ENCODE data around the gene KIFC3.
"Not testable (repeated sequence)": the region's sequence is repeated elsewhere in the genome, so short reads cannot be mapped to it uniquely, and the experiment has no call there.

Gene KIFC3

DNA sequence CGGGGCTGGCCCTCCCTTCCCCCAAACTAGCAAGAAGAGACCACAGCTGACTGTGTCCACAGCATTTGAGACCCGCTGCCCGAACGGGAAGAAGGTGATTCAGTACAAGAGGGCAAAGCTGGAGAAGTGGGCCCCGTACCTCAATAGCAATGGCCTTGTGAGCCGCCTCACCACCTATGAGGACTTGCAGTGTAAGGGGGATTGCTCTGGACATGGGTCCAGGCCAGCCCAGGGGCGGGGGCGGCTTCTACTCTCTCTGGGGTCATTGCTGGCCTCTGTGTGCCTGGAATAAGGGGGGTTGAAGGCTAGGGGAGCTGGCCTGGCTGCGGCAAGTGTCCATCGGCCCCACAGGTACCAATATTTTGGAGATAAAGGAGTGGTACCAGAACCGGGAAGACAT lies 79.6 kb downstream of the KIFC3 start:
- no peak for DNase-seq (ENCODE audit: low read depth in 2 of 2)

DNA sequence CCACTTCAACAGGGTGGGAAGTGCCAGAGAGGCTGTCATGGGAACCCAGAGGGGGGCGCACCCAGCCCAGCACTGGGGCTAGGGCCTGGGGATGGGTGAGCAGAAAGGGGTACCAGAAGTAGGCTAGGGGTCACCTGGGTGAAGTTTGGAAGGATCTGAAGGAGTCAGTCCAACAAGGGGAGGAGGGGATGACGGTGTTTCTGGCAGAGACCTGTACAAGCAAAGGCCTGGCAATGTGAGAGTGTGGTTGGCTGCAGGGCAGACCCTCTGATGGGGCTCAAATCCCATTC lies 80.1 kb downstream of the KIFC3 start:
- no peak for DNase-seq (ENCODE audit: low read depth in 2 of 2)

DNA sequence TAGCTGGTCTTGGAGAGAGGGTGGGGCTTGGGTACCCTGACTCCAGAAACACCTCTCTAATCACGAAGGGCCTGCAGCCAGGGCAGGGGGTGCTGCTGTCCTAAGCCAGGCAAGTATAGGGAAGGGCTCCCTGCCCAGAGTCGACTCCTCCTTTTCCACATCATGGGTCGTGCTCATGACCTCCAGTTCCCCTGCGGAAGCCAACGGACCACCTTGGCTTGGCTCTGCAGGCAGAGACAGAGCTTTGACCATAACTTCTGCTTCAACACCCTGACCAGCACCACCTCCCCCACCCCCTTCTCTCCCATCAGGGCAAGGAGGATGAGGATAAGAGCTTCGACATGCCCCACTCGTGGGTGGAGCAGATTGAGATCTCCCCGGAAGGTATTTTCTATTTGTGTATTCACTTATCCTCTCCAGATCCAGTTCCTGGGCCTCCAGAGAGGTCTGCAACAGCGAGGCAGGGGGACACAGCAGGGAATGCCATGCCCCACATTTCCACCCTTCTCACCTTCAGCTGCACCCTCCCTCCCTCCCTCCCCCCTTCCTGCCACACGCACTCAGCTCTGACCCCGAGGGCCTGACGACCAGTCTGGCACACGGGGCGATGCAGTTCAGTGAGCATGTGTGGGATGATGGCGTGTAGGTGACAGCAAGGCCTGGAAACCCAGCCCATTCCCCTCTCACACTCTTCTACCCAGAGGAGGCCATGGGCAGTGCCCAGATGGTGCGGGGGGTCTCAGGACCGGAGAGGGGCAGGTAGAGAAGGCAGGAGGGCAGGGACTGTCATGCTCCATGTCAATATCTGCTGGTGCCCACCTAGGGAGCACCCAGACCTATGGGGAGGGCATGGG lies 80.7 kb downstream of the KIFC3 start:
- no peak for DNase-seq (ENCODE audit: low read depth in 2 of 2)

DNA sequence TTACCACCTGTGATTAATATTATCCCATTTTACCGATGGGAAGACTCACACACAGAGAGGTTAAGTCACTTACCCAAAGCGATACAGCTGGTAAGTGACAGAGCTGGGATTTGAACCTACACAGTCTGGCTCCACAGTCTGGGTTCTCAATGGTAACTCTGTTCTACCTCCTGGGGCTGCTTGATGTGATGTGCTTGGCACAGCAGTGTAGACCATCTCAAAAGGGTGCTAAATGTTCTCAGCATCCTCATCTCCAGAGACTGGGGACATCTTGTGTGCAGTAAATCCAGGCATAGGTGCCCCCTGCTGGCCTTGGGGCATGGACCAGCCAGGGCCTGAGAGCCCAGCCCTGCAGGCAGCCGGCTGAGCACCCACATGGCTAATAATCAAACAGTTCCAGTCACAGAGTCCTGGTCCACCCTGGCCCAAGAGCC lies 82.1 kb downstream of the KIFC3 start:
- DNase-seq (ENCODE audit: low read depth in 2 of 2) = peak in 1 of 2 donors; percentile 24

DNA sequence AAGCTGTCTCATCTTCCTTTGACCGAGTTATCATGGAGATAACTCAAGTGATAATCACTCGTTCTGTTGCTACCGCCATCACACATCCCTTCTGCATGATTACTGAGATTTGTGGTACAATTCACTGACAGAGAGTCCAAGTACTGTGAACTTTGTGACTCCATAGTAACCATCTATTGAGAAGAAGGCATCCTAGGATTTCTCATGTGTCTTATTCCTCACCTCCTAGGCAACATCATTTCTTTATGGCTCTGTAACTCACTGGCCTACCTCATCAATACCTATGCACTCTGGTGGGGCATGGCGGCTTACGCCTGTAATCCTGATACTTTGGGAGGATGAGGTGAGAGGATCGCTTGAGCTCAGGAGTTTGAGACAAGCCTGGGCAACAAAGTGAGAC lies 88.2 kb downstream of the KIFC3 start:
- no peak for DNase-seq (ENCODE audit: low read depth in 2 of 2)

DNA sequence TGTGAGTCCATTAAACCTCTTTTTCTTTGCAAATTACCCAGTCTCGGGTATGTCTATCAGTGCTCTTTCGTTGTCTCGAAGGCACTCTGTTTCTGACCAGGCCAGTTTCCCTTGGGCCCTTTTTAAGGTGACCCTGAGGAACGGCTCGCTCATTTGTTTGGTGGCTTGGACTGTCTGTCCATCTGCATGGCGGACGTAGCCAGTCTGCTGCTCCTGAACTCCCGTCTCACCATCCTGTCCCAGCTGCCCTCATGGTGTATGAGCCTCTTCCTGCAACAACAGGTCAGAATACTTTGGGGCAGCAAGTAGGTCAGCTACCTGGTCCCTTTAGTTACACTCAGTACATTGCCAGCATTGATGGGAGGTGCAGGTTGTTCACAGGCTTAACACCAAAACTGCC lies 88.7 kb downstream of the KIFC3 start:
- DNase-seq (ENCODE audit: low read depth in 2 of 2) = no peak

DNA sequence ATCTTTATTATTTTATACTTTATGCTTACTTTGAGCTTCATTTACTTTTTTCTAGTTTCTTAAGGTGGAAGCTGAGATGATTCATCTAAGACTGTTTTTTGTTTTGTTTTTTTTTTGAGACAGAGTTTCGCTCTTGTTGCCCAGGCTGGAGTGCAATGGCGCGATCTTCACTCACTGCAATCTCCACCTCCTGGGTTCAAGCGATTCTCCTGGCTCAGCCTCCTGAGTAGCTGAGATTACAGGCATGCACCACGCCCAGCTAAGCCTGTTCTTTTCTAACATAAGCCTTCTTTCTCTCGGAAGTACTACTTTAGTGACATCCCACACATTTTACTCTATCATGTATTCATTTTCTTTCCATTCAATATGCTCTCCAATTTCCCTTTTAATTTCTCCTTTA lies 89.7 kb downstream of the KIFC3 start:
- not testable (repeated sequence) for DNase-seq (ENCODE audit: low read depth in 2 of 2)

DNA sequence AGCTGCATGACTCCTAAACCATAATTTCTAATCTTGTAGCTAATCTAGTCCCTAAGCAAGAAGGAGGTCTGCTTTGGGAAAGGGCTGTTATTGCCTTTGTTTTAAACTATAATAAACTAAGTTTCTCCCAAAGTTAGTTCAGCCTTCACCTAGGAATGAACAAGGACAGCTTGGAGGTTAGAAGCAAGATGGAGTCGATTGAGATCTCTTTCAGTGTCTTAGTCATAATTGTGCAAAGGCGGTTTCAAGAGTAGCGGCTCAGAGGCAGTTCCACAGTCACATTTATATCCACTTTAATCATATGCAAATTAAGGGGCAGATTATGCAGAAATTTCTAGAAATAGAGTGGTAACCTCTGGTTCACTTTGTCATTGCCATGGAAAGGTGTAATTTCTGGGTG lies 90.3 kb downstream of the KIFC3 start:
- DNase-seq (ENCODE audit: low read depth in 2 of 2) = no peak

DNA sequence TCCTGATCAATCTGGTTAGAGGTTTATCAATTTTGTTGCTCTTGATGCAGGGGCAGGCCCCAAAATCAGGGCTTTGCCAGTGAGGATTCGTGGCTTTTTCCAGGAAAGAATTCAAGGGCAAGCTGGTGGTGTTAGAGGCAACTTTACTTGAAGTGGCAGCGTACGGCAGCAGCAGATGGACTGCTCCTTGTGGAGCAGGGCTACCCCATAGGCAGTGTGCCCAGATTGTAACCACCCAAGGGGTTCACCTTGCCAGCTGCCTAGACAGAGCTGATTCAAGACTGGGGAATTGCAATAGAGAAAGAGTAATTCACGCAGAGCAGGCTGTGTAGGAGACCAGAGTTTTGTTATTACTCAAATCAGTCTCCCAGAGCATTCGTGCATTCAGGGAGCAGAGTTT lies 90.9 kb downstream of the KIFC3 start:
- no peak for DNase-seq (ENCODE audit: low read depth in 2 of 2)

DNA sequence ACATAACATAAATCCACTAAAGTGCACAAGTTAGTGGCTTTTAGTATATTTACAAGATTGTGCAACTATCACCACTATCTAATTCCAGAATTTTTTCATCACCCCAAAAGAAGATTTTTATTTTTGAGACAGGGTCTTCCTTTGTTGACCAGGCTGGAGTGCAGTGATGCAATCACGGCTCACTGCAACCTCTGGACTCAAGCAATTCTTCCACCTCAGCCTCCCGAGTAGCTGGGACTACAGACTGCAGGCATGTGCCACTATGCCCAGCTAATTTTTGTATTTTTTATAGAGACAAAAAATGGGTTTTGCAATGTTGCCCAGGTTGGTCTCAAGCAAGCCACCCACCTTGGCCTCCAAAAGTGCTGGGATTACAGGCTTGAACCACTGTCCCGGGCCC lies 92.6 kb downstream of the KIFC3 start:
- no peak for DNase-seq (ENCODE audit: low read depth in 2 of 2)
